ENCODE results near the gene NEDD9.
A peak's percentile ranks its signal among the peaks of the same experiment; 100 is the strongest.

The NEDD9 gene

GRCh38 chr6:11270030-11271027 is 37.9 kb upstream of the NEDD9 start:
- peak; percentile 64 for DNase-seq (ENCODE audit: low read depth)
- TF ChIP-seq CTCF (conservative IDR thresholded peaks at IDR 0.05; ENCODE audit: low read depth, low read length), result no peak
- H3K4me3 ChIP-seq (ENCODE audit: low read depth, low read length), result no peak overlapping the region

- TF ChIP-seq CTCF (conservative IDR thresholded peaks at IDR 0.05; ENCODE audit: low read depth, low read length), result no peak
- no peak overlapping the region for H3K4me3 ChIP-seq (ENCODE audit: low read depth, low read length)
- DNase-seq (ENCODE audit: low read depth), result no peak
Observed at GRCh38 chr6:11268978-11269377, 36.5 kb upstream of the NEDD9 start.

GRCh38 chr6:11266926-11267325 is 34.5 kb upstream of the NEDD9 start:
- DNase-seq (ENCODE audit: low read depth), result no peak
- no peak for TF ChIP-seq CTCF (conservative IDR thresholded peaks at IDR 0.05; ENCODE audit: low read depth, low read length)

GRCh38 chr6:11265932-11266331 is 33.5 kb upstream of the NEDD9 start:
- no peak overlapping the region for H3K4me3 ChIP-seq (ENCODE audit: low read depth, low read length)
- no peak for TF ChIP-seq CTCF (conservative IDR thresholded peaks at IDR 0.05; ENCODE audit: low read depth, low read length)
- DNase-seq (ENCODE audit: low read depth), result no peak

More at GRCh38 chr6:11266926-11267325, 34.5 kb upstream of the NEDD9 start:
- no peak overlapping the region for H3K4me3 ChIP-seq (ENCODE audit: low read depth, low read length)

- DNase-seq (ENCODE audit: low read depth), result no peak
- no peak for TF ChIP-seq CTCF (conservative IDR thresholded peaks at IDR 0.05; ENCODE audit: low read depth, low read length)
- H3K4me3 ChIP-seq (ENCODE audit: low read depth, low read length), result no peak overlapping the region
Observed at GRCh38 chr6:11264100-11264499, 31.6 kb upstream of the NEDD9 start.

- peak; percentile 94 for DNase-seq (ENCODE audit: low read depth)
- no peak overlapping the region for H3K4me3 ChIP-seq (ENCODE audit: low read depth, low read length)
- no peak for TF ChIP-seq CTCF (conservative IDR thresholded peaks at IDR 0.05; ENCODE audit: low read depth, low read length)
Observed at GRCh38 chr6:11263291-11263775, 30.9 kb upstream of the NEDD9 start.

Data from choroid plexus epithelial cell (primary cell).